ENCODE data around the gene PIN1.

Gene PIN1

DNA sequence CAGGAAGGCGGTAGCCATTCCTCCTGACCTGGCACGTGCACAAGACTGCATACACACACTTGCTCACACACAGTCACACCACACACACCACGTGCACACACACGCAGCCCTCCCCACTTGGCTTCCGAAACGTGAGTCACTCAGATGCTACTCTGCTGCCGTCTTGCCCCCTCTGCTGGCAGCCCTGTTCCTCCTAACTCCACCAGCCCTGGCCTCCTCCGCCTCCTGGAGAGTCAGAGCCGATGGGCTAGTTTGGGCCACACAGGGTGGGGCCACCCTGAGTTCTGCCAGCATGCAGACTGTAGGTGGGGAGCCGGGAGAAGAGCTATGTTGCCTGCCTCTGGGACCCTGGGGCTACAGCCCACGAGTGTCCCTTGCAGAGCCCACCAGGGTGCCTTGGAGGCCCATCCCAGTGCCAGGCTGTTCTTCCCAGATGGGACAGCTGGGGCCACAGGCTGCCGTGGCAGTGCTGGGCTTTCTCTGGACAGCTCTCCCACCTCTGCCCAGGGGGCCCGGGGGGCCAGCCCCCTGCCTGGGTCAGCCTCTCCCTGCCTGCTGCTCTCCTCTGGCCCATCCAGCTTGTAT, 12.1 kb downstream of the PIN1 start:
- POLR2A ChIA-PET: no interaction called here
- TF ChIP-seq, protein P1, sequence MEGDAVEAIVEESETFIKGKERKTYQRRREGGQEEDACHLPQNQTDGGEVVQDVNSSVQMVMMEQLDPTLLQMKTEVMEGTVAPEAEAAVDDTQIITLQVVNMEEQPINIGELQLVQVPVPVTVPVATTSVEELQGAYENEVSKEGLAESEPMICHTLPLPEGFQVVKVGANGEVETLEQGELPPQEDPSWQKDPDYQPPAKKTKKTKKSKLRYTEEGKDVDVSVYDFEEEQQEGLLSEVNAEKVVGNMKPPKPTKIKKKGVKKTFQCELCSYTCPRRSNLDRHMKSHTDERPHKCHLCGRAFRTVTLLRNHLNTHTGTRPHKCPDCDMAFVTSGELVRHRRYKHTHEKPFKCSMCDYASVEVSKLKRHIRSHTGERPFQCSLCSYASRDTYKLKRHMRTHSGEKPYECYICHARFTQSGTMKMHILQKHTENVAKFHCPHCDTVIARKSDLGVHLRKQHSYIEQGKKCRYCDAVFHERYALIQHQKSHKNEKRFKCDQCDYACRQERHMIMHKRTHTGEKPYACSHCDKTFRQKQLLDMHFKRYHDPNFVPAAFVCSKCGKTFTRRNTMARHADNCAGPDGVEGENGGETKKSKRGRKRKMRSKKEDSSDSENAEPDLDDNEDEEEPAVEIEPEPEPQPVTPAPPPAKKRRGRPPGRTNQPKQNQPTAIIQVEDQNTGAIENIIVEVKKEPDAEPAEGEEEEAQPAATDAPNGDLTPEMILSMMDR (IDR thresholded peaks at IDR 0.05; ENCODE audit: control extremely low read depth, extremely low read depth, low read depth, missing control alignments): peak; percentile 25
- CTCF ChIA-PET: no interaction called here
- no peak for DNase-seq (ENCODE audit: extremely low spot score)

DNA sequence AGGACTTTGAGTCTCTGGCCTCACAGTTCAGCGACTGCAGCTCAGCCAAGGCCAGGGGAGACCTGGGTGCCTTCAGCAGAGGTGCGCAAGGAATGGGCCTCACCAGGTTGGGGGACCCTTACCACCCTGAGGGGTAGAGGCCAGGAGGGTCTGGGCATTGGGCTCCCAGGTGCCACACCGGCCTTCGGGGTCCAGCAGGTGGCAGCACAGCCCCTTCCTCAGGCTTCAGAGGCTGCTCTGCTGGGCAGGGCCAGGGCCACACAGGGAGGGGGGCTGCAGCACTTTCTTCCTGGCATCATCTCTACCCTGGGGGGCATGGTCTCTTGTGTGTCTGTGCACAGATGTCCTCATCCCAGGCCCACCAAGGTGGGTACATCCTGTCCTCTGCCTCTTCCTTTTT, 12.9 kb downstream of the PIN1 start:
- CTCF ChIA-PET: no interaction called here
- no peak for DNase-seq (ENCODE audit: extremely low spot score)
- TF ChIP-seq, protein P1 (IDR thresholded peaks at IDR 0.05; ENCODE audit: control extremely low read depth, extremely low read depth, low read depth, missing control alignments): peak; percentile 38
- POLR2A ChIA-PET: no interaction called here

DNA sequence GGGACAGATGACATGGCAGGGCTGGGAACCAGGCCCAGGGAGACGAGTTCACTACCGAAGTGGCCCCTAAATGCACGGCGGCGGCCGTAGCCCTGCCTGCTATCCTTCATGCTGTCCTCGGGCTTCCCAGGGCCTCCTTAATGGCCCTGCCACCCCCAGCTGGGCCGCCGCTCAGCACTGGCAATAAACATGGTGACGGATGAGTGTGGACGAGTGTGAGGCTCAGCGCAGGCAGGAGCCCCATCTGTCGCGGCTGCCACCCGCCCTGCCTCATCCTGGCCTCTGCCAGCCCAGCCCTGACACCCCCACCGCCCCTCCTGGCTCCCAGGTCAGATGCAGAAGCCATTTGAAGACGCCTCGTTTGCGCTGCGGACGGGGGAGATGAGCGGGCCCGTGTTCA, 13.6 kb downstream of the PIN1 start:
- POLR2A ChIA-PET: no interaction called here
- DNase-seq (ENCODE audit: extremely low spot score): no peak
- CTCF ChIA-PET: no interaction called here
- TF ChIP-seq, protein P1 (IDR thresholded peaks at IDR 0.05; ENCODE audit: control extremely low read depth, extremely low read depth, low read depth, missing control alignments): no peak

DNA sequence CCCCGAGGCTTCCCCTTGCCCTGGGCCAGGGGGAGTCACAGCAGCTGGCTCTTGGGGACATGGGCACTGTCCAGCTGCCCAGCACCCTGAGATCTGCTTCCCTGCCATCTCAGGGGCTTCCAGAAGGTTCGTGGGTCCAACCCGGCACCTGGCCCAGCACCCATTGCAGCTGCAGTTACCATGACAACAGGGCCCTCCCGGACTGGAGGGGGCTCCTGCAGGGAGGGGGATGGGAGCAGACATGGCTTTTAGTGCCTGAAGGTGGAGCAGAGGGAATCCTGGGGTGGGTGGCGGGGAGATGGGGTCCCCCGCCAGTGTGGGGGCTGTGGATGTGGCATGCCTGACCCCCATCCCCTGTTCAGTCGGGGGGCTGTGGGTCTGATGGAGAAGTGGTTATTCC, 14.7 kb downstream of the PIN1 start:
- no peak for DNase-seq (ENCODE audit: extremely low spot score)
- TF ChIP-seq, protein P1 (IDR thresholded peaks at IDR 0.05; ENCODE audit: control extremely low read depth, extremely low read depth, low read depth, missing control alignments): no peak
- ChIA-PET POLR2A (no interaction called here), CTCF (no interaction called here)

DNA sequence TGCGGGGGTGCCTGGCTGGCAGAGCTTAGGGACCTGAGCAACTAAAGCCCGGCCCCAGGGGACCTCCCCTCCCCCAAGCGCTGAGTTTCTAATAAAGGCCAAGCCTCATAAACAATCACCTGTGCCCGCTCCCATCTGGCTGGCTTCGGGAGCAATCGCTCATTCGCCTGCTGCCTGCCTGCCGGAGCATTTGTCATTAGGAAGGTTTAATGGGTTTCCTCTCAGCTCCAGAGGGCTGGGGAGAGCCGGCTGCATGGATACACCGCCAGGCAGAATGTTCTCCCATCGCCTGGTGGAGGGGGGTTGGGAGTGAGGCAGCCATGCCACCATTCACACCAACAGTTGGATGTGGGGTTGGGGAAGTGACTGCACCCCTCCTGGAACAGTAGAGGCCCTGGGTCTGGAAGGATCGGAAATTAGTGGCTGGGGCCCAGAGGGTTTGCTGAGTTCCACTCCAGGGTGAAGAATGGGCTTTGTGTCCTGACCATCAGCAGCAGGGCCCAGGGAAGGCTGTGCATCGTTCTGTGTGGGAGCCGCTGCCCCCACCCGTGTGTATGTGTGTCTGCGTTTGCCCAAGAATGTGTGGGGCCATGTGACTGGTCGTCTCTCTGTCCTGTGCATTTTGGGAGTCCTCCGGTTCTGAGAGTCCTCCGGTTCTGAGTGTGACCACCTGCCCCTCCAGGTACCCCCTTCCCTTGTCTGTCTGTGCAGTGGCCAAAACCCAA, 15.3 kb downstream of the PIN1 start:
- no peak for DNase-seq (ENCODE audit: extremely low spot score)
- ChIA-PET CTCF (no interaction called here), POLR2A (no interaction called here)
- TF ChIP-seq, protein P1 (IDR thresholded peaks at IDR 0.05; ENCODE audit: control extremely low read depth, extremely low read depth, low read depth, missing control alignments): no peak

DNA sequence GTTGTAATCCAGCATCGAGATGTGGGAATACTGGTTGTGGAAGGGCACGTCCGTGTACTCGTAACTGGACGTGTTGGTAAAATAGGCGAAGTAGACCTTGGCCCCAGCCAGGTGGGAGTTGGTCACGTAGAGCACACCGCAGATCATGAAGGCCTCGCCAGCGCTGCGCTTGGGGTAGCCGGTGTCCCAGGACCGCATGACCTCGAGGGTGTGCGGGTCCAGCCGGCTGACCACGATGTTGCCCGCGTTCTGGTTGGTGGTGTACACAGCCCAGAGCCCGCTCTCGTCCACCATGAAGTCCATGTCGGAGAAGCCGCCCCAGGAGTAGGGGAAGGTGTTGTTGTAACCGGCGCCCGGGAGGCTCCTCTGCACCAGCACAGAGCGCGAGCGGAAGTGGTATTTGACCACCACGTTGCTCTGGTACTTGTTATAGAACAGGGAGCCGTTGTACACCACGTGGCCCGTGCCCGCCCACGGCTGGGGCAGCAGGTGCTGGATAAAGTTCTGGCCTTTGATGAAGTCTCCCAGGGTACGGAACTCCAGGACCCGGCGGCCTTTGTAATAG, 19.2 kb downstream of the PIN1 start:
- ChIA-PET CTCF (no interaction called here), POLR2A (no interaction called here)
- TF ChIP-seq, protein P1 (IDR thresholded peaks at IDR 0.05; ENCODE audit: control extremely low read depth, extremely low read depth, low read depth, missing control alignments): no peak
- DNase-seq (ENCODE audit: extremely low spot score): no peak
